ENCODE data around the gene GSE1.

DNA sequence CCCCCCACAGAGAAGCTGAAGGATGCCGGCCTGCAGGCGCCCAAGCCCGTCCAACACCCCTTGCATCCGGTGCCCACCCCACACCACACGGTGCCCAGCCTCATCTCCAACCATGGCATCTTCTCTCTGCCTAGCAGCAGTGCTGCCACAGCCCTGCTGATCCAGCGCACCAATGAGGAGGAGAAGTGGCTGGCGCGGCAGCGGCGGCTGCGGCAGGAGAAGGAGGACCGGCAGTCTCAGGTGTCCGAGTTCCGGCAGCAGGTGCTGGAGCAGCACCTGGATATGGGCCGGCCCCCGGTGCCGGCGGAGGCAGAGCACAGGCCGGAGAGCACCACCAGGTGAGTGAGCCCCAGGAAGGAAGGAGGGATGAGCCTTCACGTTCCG, 44.1 kb downstream of the GSE1 start:
- TF ChIP-seq, protein P1, sequence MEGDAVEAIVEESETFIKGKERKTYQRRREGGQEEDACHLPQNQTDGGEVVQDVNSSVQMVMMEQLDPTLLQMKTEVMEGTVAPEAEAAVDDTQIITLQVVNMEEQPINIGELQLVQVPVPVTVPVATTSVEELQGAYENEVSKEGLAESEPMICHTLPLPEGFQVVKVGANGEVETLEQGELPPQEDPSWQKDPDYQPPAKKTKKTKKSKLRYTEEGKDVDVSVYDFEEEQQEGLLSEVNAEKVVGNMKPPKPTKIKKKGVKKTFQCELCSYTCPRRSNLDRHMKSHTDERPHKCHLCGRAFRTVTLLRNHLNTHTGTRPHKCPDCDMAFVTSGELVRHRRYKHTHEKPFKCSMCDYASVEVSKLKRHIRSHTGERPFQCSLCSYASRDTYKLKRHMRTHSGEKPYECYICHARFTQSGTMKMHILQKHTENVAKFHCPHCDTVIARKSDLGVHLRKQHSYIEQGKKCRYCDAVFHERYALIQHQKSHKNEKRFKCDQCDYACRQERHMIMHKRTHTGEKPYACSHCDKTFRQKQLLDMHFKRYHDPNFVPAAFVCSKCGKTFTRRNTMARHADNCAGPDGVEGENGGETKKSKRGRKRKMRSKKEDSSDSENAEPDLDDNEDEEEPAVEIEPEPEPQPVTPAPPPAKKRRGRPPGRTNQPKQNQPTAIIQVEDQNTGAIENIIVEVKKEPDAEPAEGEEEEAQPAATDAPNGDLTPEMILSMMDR (IDR thresholded peaks at IDR 0.05 in 4 of 5, conservative IDR thresholded peaks at IDR 0.05 in 1 of 5): no peak
- TF ChIP-seq POLR2A (IDR thresholded peaks at IDR 0.05): no peak

Measured in gastrocnemius medialis (tissue), 4 donors.